Neural progenitor cell (in vitro differentiated cells): Measurements from ENCODE around the gene MDGA2.

Experiments used
- EZH2 ChIP-seq: fragments of 200-600 bp; sonication (generic); IDR thresholded peaks from 2 replicates; pipeline ENCODE4 v1.6.1; 2017; ENCODE audit warnings: antibody characterized with exemption, mild to moderate bottlenecking, moderate library complexity
- EZH2phosphoT487 ChIP-seq: fragments of 200-600 bp; sonication (generic); IDR thresholded peaks from 2 replicates; pipeline ENCODE4 v1.6.1; 2017; ENCODE audit warnings: antibody characterized with exemption
- TF ChIP-seq, protein P1 (sequence below): fragments of 200-600 bp; sonication (generic); IDR thresholded peaks from 2 replicates; pipeline ENCODE4 v1.5.1; 2017; ENCODE audit warnings: antibody characterized with exemption, mild to moderate bottlenecking

DNA sequence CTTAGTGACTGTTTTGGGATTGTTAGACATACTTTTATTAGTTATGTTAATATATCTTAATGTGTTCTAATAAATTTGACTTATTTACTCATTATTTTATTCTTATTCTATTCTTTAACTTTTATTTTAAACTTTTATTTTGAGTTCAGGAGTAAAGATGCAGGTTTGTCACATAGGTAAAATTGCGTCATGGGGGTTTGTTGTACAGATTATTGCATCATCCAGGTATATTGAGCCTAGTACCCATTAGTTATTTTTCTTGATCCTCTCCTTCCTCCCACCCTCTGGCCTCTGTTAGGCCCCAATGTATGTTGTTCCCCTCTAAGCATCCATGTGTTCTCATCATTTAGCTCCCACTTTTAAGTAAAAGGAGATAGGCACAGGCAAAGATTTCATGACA lies 495.5 kb downstream of the MDGA2 start:
- no peak for TF ChIP-seq EZH2
- TF ChIP-seq, protein P1, sequence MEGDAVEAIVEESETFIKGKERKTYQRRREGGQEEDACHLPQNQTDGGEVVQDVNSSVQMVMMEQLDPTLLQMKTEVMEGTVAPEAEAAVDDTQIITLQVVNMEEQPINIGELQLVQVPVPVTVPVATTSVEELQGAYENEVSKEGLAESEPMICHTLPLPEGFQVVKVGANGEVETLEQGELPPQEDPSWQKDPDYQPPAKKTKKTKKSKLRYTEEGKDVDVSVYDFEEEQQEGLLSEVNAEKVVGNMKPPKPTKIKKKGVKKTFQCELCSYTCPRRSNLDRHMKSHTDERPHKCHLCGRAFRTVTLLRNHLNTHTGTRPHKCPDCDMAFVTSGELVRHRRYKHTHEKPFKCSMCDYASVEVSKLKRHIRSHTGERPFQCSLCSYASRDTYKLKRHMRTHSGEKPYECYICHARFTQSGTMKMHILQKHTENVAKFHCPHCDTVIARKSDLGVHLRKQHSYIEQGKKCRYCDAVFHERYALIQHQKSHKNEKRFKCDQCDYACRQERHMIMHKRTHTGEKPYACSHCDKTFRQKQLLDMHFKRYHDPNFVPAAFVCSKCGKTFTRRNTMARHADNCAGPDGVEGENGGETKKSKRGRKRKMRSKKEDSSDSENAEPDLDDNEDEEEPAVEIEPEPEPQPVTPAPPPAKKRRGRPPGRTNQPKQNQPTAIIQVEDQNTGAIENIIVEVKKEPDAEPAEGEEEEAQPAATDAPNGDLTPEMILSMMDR: no peak
- no peak for TF ChIP-seq EZH2phosphoT487
